Lung (tissue), 12 donors: ENCODE measurements around the gene PDE4B. TPM values are rescaled to one million over a fixed set of nuclear protein-coding genes. Genes with fewer than 3 reads are reported as not detected.
A peak's percentile ranks its signal among the peaks of the same experiment; 100 is the strongest.

Experiments
- ATAC-seq: fragments of 200-7000 bp; cut with Tn5 transposase; one replicate; pipeline ENCODE4 v1.9.1; 2020; ENCODE audit warnings: moderate number of reproducible peaks; ENCODE audit not compliant: insufficient read depth, low FRiP score
- DNase-seq, 3 donors: peaks; one replicate each; pipeline ENCODE4 v3.0.0-alpha.2; 2013 to 2017
- H3K27ac ChIP-seq, 2 donors: one replicate each; pipeline ENCODE4 v1.5.1; 2013; ENCODE audit warnings: mild to moderate bottlenecking in 2 of 2, moderate library complexity in 2 of 2, control low read depth in 1 of 2, inconsistent platforms in 1 of 2, low read depth in 1 of 2, low read length in 1 of 2
- H3K27me3 ChIP-seq, 3 donors: one replicate each; pipeline ENCODE4 v1.5.1; 2013; ENCODE audit warnings: low read length in 2 of 3; ENCODE audit not compliant: control insufficient read depth in 3 of 3, insufficient read depth in 3 of 3
- H3K36me3 ChIP-seq, 4 donors: one replicate each; pipeline ENCODE4 v1.5.1; 2013; ENCODE audit warnings: low read length in 4 of 4, mild to moderate bottlenecking in 1 of 4, moderate library complexity in 1 of 4; ENCODE audit not compliant: control insufficient read depth in 4 of 4, insufficient read depth in 4 of 4
- H3K4me1 ChIP-seq, 5 donors: one replicate each; pipeline ENCODE4 v1.5.1; 2013; ENCODE audit warnings: low read length in 5 of 5, mild to moderate bottlenecking in 2 of 5, moderate library complexity in 1 of 5; ENCODE audit not compliant: control insufficient read depth in 5 of 5, insufficient read depth in 5 of 5
- H3K4me3 ChIP-seq: one replicate; pipeline ENCODE4 v1.5.1; 2013; ENCODE audit warnings: mild to moderate bottlenecking, control low read depth, moderate library complexity
- H3K9ac ChIP-seq, 2 donors: one replicate each; pipeline ENCODE4 v1.5.1; 2013; ENCODE audit warnings: low read length in 2 of 2, control low read depth in 1 of 2; ENCODE audit not compliant: insufficient read depth in 1 of 2
- H3K9me3 ChIP-seq, 4 donors: one replicate each; pipeline ENCODE4 v1.5.1; 2013; ENCODE audit warnings: low read length in 3 of 4, mild to moderate bottlenecking in 1 of 4, moderate library complexity in 1 of 4; ENCODE audit not compliant: control insufficient read depth in 4 of 4, insufficient read depth in 3 of 4
- WGBS, 2 donors: extraction: QIAGEN DNeasy Blood & Tissue Kit; methylation state at CpG; one replicate each; pipeline ENCODE4 v1.1.7; 2013; 5-methylcytosine and 5-hydroxymethylcytosine counted together
- polyA plus RNA-seq, 2 donors: library from polyadenylated mRNA; stranded (reverse); fragments of 200-250 nt; gene quantifications; one replicate each; pipeline ENCODE4 v1.2.1, GENCODE V29; 2013
- total RNA-seq, 2 donors: library from RNA; depleted of rRNA in 1 of 2; stranded (reverse); fragments of >200 nt in 1 of 2; gene quantifications; one replicate each; pipeline ENCODE4 v1.2.1, GENCODE V29; 2014 to 2021
- TF ChIP-seq, protein P1 (sequence below): IDR thresholded peaks from 2 replicates; pipeline ENCODE4 v1.5.1; 2012; ENCODE audit warnings: mild to moderate bottlenecking; ENCODE audit errors: control extremely low read depth, extremely low read depth
- donor health status: control.
- donor health status: control.
- donor health status: Bipolar disorder and iron deficiency.
- donor health status: healthy.
- donor health status: DM: yes; HTN: yes; CAD: no.

PDE4B gene
- total and polyA plus RNA-seq, 4 donors, result 4.0 to 96.2 (median 20.2) TPM

DNA sequence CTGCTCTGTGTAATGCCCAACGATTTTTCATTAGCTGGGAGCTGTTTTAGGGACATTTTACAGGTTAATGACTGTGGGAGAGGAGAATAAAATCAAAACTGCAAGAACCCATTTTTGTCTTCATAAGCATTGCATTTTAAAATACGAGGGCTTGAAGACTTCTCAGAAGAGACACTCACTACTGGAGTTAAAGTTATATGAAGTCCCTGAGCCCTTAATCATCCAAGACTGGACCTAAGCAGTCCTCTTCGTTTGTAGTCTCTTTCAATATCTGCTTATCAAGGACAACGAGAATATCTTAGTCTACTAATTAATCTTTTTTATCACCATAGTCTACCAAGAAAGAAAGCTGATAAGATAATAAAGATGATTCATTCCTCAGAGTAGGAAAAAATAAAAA, 564.3 kb downstream of the PDE4B start:
- Histone ChIP-seq H3K27me3 (no peaks in the 10 kb centered on the region), H3K27ac (no peak overlapping the region), H3K36me3 (peaks cover 0 to 18% (median 1%) of the 10 kb centered on the region in 4 donors), H3K9me3 (no peaks in the 10 kb centered on the region), H3K9ac (no peak overlapping the region), H3K4me1 (peaks cover 1 to 35% (median 19%) of the 10 kb centered on the region in 5 donors), H3K4me3 (no peak overlapping the region)
- TF ChIP-seq, protein P1, sequence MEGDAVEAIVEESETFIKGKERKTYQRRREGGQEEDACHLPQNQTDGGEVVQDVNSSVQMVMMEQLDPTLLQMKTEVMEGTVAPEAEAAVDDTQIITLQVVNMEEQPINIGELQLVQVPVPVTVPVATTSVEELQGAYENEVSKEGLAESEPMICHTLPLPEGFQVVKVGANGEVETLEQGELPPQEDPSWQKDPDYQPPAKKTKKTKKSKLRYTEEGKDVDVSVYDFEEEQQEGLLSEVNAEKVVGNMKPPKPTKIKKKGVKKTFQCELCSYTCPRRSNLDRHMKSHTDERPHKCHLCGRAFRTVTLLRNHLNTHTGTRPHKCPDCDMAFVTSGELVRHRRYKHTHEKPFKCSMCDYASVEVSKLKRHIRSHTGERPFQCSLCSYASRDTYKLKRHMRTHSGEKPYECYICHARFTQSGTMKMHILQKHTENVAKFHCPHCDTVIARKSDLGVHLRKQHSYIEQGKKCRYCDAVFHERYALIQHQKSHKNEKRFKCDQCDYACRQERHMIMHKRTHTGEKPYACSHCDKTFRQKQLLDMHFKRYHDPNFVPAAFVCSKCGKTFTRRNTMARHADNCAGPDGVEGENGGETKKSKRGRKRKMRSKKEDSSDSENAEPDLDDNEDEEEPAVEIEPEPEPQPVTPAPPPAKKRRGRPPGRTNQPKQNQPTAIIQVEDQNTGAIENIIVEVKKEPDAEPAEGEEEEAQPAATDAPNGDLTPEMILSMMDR, result no peak
- DNase-seq (no peak), ATAC-seq (no peak)
- 77 to 86% methylated on average over 4 of the region's 4 CpGs for WGBS, 2 donors

DNA sequence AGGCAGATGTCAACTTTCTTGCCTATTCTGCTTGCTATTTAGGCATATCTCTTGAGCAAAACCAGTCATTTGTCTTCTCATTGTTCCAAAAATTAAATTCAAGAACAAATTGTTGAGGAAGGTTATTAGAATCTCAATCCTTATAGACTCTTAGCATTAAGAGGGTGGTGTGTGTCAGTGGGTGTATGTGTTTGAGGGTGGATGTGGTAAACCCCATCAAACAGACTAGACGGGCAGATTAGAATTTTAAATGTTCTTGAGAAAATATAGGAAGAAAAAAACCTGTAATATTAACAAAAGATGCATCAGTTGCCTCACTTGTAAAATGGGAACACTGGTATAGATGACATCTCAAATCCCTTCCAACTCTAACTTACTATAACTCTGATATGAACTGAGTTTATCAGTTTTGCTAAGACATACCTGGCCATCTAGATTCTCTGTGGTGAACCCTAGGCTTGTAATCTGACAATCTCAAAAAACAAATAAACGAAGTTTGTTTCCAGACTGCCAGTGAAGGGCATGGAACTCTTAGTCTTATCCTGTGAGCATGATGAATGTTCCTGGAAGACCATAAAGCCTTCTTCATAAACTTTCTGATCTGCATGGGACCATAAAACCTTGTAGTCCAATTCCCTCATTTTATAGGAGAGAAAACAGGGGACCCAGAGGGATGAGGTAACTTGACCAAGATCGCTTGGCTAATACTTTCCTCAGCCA, 564.9 kb downstream of the PDE4B start:
- no peak for ATAC-seq
- no peak overlapping the region for H3K4me3 ChIP-seq
- no peak overlapping the region for H3K9ac ChIP-seq
- TF ChIP-seq, protein P1, result no peak
- H3K4me1 ChIP-seq, result peaks cover 1 to 37% (median 15%) of the 10 kb centered on the region in 5 donors
- H3K27ac ChIP-seq, result no peak overlapping the region
- 84 to 89% methylated on average over 3 of the region's 3 CpGs for WGBS, 2 donors
- H3K36me3 ChIP-seq, result peaks cover 1 to 25% (median 6%) of the 10 kb centered on the region in 4 donors
- no peak for DNase-seq
- no peaks in the 10 kb centered on the region for H3K9me3 ChIP-seq
- H3K27me3 ChIP-seq, result no peaks in the 10 kb centered on the region

DNA sequence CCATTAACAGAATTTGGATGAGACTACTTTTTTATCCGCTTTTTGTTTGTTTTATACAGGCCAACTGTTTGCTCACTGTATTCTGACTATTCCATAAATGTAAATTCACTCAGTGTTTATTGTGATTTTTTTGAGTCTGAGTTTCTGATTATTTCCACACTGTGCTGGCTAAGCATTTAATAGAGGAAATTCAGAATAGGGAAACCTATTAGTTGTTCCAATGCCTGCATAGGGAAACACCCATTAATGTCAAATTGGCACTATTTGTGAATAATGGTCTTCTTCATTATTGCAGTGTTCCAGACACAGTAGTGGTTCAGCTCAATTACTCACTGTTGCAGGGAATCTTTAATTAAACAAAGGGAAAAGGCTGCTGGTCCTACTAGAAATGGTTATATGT, 566.6 kb downstream of the PDE4B start:
- Histone ChIP-seq H3K36me3 (peaks cover 10 to 31% (median 11%) of the 10 kb centered on the region in 4 donors), H3K27ac (no peak overlapping the region), H3K9ac (no peak overlapping the region), H3K4me3 (no peak overlapping the region), H3K9me3 (no peaks in the 10 kb centered on the region), H3K27me3 (no peaks in the 10 kb centered on the region), H3K4me1 (peaks cover 0 to 34% (median 7%) of the 10 kb centered on the region in 5 donors)
- 84% methylated on average over 1 of the region's 1 CpG for WGBS, 2 donors
- ATAC-seq, result no peak
- peak in 1 of 3 donors; percentile 35 for DNase-seq
- TF ChIP-seq, protein P1, result no peak
